Trophoblast cell (in vitro differentiated cells and primary cell): ENCODE data around the gene STYX.

Experiments
- DNase-seq, 2 donors: peaks; one replicate each; pipeline ENCODE4 v3.0.0-alpha.2; 2016
- H2AFZ ChIP-seq: 2 replicates; pipeline ENCODE4 v1.6.1; 2013; ENCODE audit warnings: low read length, moderate library complexity, mild to moderate bottlenecking; ENCODE audit not compliant: insufficient read depth, poor library complexity
- H2AK5ac ChIP-seq: 2 replicates; pipeline ENCODE4 v1.6.1; 2013; ENCODE audit warnings: mild to moderate bottlenecking, low read length
- H2BK120ac ChIP-seq: 2 replicates; pipeline ENCODE4 v1.6.1; 2013; ENCODE audit warnings: low read length, mild to moderate bottlenecking, moderate library complexity; ENCODE audit not compliant: insufficient read depth, poor library complexity
- H2BK12ac ChIP-seq: 2 replicates; pipeline ENCODE4 v1.6.1; 2013; ENCODE audit warnings: mild to moderate bottlenecking, low read length, moderate library complexity
- H2BK5ac ChIP-seq: 2 replicates; pipeline ENCODE4 v1.6.1; 2013; ENCODE audit warnings: low read length, low read depth, moderate library complexity, mild to moderate bottlenecking; ENCODE audit not compliant: poor library complexity
- H3K14ac ChIP-seq: 2 replicates; pipeline ENCODE4 v1.6.1; 2013; ENCODE audit warnings: mild to moderate bottlenecking, low read length
- H3K18ac ChIP-seq: 2 replicates; pipeline ENCODE4 v1.6.1; 2013; ENCODE audit warnings: mild to moderate bottlenecking, low read length
- H3K23ac ChIP-seq: 2 replicates; pipeline ENCODE4 v1.6.1; 2013; ENCODE audit warnings: low read length
- H3K27ac ChIP-seq: 2 replicates; pipeline ENCODE4 v1.5.1; 2013; ENCODE audit warnings: low read depth, mild to moderate bottlenecking, inconsistent platforms, low read length, moderate library complexity
- H3K27me3 ChIP-seq: 2 replicates; pipeline ENCODE4 v1.6.1; 2013; ENCODE audit warnings: inconsistent platforms, mild to moderate bottlenecking, low read length, moderate library complexity; ENCODE audit not compliant: insufficient read depth
- H3K36me3 ChIP-seq, 2 experiments: 1 replicate in 1 of 2; 2 replicates in 1 of 2; pipeline ENCODE4 v1.6.1; 2013; ENCODE audit warnings: low read length in 2 of 2, mild to moderate bottlenecking in 2 of 2, moderate library complexity in 1 of 2; ENCODE audit not compliant: insufficient read depth in 2 of 2, control insufficient read depth in 1 of 2
- H3K4ac ChIP-seq: 2 replicates; pipeline ENCODE4 v1.6.1; 2013; ENCODE audit warnings: low read depth, mild to moderate bottlenecking, low read length, moderate library complexity
- H3K4me1 ChIP-seq, 2 experiments: 1 replicate in 1 of 2; 2 replicates in 1 of 2; pipeline ENCODE4 v1.6.1; 2013; ENCODE audit warnings: low read length in 2 of 2, mild to moderate bottlenecking in 2 of 2, moderate library complexity in 1 of 2; ENCODE audit not compliant: insufficient read depth in 2 of 2, control insufficient read depth in 1 of 2
- H3K4me2 ChIP-seq: 2 replicates; pipeline ENCODE4 v1.6.1; 2013; ENCODE audit warnings: inconsistent platforms, mild to moderate bottlenecking, low read length, moderate library complexity
- H3K4me3 ChIP-seq: 2 replicates; pipeline ENCODE4 v1.5.1; 2013; ENCODE audit warnings: mild to moderate bottlenecking, low read depth, low read length, inconsistent platforms
- H3K79me1 ChIP-seq: one replicate; pipeline ENCODE4 v1.6.1; 2013; ENCODE audit warnings: low read length
- H3K79me2 ChIP-seq: 2 replicates; pipeline ENCODE4 v1.6.1; 2013; ENCODE audit warnings: low read length, mild to moderate bottlenecking; ENCODE audit not compliant: control insufficient read depth, insufficient read depth, poor library complexity
- H3K9ac ChIP-seq: 2 replicates; pipeline ENCODE4 v1.6.1; 2013; ENCODE audit warnings: mild to moderate bottlenecking, low read length
- H3K9me3 ChIP-seq: 2 replicates; pipeline ENCODE4 v1.6.1; 2013; ENCODE audit warnings: low read depth, mild to moderate bottlenecking, control low read depth, inconsistent platforms, low read length; ENCODE audit not compliant: insufficient read depth
- H4K12ac ChIP-seq: 2 replicates; pipeline ENCODE4 v1.6.1; 2013; ENCODE audit warnings: low read depth, mild to moderate bottlenecking, low read length, moderate library complexity
- H4K8ac ChIP-seq: 2 replicates; pipeline ENCODE4 v1.6.1; 2013; ENCODE audit warnings: low read depth, mild to moderate bottlenecking, low read length, moderate library complexity
- H4K91ac ChIP-seq: one replicate; pipeline ENCODE4 v1.6.1; 2013; ENCODE audit warnings: low read depth, mild to moderate bottlenecking, low read length, moderate library complexity
- WGBS: extraction: QIAGEN DNeasy Blood & Tissue Kit; methylation state at CpG from one replicate; pipeline ENCODE4 v1.1.7; 2013; ENCODE audit warnings: missing lambda C conversion rate; ENCODE audit not compliant: insufficient read length, insufficient coverage; ENCODE audit errors: extremely low coverage; 5-methylcytosine and 5-hydroxymethylcytosine counted together

The STYX gene

DNA sequence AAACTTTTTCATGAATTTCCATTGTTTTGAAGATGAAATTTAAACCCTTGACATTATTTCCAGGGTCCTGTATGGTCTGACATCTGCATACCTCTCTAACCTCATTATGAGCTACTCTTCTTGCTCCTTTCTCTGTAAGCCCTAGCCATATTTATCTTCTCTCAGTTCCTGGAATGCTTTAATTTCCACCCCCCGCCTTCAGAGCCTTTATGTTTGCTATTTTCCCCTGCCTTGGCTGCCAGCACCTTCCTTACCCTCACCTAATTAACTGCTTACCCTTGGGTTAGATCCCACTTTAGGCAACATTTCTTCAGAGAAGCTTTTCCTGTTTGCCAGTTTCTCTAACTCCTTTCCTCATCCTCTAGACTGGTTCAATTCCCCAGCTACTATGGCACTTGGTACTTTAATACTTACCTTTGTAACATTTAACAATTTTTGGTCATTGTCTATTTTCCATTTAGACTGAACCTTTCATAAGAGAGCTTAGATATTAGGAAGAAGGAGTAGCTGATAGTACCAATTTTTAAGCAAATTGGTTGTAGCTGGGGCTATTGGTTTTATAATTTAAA is 6.0 kb downstream of the STYX start:
- Histone ChIP-seq H3K4ac (peak overlapping the region; percentile 62), H2BK12ac (no peak overlapping the region), H3K4me3 (no peak overlapping the region), H3K27ac (no peak overlapping the region), H3K9ac (no peak overlapping the region), H3K14ac (no peak overlapping the region), H3K4me2 (no peak overlapping the region), H3K4me1 (peaks cover 4% of the 10 kb centered on the region in 2 experiments), H3K27me3 (no peaks in the 10 kb centered on the region), H2AFZ (no peak overlapping the region), H3K23ac (no peak overlapping the region), H2BK120ac (no peak overlapping the region), H3K9me3 (no peaks in the 10 kb centered on the region), H2AK5ac (no peak overlapping the region), H3K79me2 (peaks cover 4% of the 10 kb centered on the region), H2BK5ac (no peak overlapping the region), H3K79me1 (no peaks in the 10 kb centered on the region), H4K8ac (no peak overlapping the region), H3K36me3 (peaks cover 2 to 4% of the 10 kb centered on the region in 2 experiments), H3K18ac (no peak overlapping the region), H4K12ac (no peak overlapping the region), H4K91ac (no peak overlapping the region)
- peak in 1 of 2 donors; percentile 26 for DNase-seq
- no CpG with 5 or more reads among the region's 1 CpG for WGBS

DNA sequence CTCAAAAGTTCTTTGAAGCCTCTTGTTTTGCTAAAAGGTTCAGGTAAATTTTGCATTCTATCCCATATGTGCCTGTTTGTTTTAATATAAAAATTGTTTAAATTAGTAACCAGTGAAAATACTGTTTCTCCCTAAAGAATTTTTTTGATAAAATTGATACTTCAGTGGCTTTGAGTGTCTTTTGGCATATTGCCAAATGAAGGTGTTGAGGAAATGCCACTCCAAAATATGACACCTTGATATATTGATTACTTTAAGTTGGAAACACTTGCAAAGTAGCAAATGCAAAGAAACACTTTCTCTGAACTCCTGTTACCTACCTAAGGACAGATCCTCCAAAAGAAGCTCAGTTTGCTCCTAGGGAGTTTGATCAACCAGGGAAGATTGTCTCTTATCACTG is 8.4 kb downstream of the STYX start:
- Histone ChIP-seq H4K8ac (no peak overlapping the region), H2BK12ac (no peak overlapping the region)

DNA sequence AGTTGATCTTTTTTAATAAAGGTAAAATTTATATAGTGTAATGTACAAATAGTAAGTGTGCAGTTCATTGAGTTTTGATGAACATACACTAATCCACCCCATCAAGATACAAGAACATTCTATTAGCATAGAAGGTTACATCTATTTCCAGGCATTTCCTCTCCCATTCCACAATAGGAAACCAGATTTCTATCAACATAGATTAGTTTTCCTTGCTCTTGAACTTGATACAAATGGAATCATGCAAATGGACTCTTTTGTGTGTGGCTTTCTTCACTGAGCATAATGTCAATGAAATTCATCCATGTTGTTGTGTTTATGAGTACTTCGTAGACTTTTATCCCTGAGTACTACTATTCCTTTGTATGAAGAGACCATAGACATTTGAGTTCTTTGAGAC is 10.8 kb downstream of the STYX start:
- no peaks in the 10 kb centered on the region for H3K79me2 ChIP-seq
- DNase-seq, result no peak
- peaks cover 0 to 2% of the 10 kb centered on the region in 2 experiments for H3K36me3 ChIP-seq
- no peak overlapping the region for H3K23ac ChIP-seq
- no peak overlapping the region for H2BK5ac ChIP-seq
- no peak overlapping the region for H3K9ac ChIP-seq
- no peak overlapping the region for H3K4me3 ChIP-seq
- no peak overlapping the region for H3K18ac ChIP-seq
- H3K9me3 ChIP-seq, result no peaks in the 10 kb centered on the region
- no peak overlapping the region for H4K12ac ChIP-seq
- no CpG with 5 or more reads among the region's 1 CpG for WGBS
- no peak overlapping the region for H3K27ac ChIP-seq
- H3K14ac ChIP-seq, result no peak overlapping the region
- H2BK12ac ChIP-seq, result no peak overlapping the region
- no peak overlapping the region for H4K91ac ChIP-seq
- H2AFZ ChIP-seq, result no peak overlapping the region
- H3K4ac ChIP-seq, result no peak overlapping the region
- no peaks in the 10 kb centered on the region for H3K79me1 ChIP-seq
- H2AK5ac ChIP-seq, result no peak overlapping the region
- H4K8ac ChIP-seq, result no peak overlapping the region
- H3K4me2 ChIP-seq, result no peak overlapping the region
- no peaks in the 10 kb centered on the region for H3K27me3 ChIP-seq
- H2BK120ac ChIP-seq, result no peak overlapping the region
- H3K4me1 ChIP-seq, result no peaks in the 10 kb centered on the region

More for the DNA sequence above, 8.4 kb downstream of the STYX start:
- H3K4me2 ChIP-seq, result no peak overlapping the region
- H3K4me1 ChIP-seq, result no peaks in the 10 kb centered on the region
- no peak overlapping the region for H3K14ac ChIP-seq
- no peak overlapping the region for H2AK5ac ChIP-seq
- no peaks in the 10 kb centered on the region for H3K9me3 ChIP-seq
- peaks cover 0 to 4% of the 10 kb centered on the region in 2 experiments for H3K36me3 ChIP-seq
- no peak overlapping the region for H2AFZ ChIP-seq
- no peak overlapping the region for H3K18ac ChIP-seq
- H3K23ac ChIP-seq, result no peak overlapping the region
- H4K12ac ChIP-seq, result no peak overlapping the region
- no peaks in the 10 kb centered on the region for H3K79me2 ChIP-seq
- H3K27me3 ChIP-seq, result no peaks in the 10 kb centered on the region
- H3K4ac ChIP-seq, result no peak overlapping the region
- no peaks in the 10 kb centered on the region for H3K79me1 ChIP-seq
- H3K27ac ChIP-seq, result no peak overlapping the region
- no peak overlapping the region for H2BK5ac ChIP-seq
- no peak overlapping the region for H3K9ac ChIP-seq
- DNase-seq, result no peak
- no peak overlapping the region for H2BK120ac ChIP-seq
- H3K4me3 ChIP-seq, result no peak overlapping the region
- no peak overlapping the region for H4K91ac ChIP-seq

DNA sequence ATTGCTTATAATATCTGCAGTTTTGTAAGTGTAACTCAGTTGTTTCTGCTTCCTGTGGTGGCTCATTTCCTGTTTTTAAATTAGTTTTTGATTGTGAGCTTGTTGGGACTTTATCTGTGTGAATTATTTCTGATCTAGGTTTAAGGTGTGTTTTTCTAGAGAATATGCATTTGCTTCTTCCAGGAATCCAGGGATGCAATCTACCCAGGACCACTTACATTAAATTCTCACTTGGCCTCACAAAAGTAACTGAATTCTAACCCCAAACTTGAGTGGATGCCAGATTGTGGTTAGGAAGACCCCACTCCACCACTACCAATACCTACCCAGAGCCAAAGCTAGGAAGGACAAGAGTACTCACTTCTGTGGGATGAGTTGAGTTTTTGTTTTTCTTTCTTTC is 11.9 kb downstream of the STYX start:
- no peak overlapping the region for H4K12ac ChIP-seq
- H3K4ac ChIP-seq, result no peak overlapping the region
- no peak overlapping the region for H3K4me3 ChIP-seq
- H3K27ac ChIP-seq, result no peak overlapping the region
- H2AK5ac ChIP-seq, result no peak overlapping the region
- H3K79me2 ChIP-seq, result no peaks in the 10 kb centered on the region
- no peaks in the 10 kb centered on the region for H3K4me1 ChIP-seq
- H2BK12ac ChIP-seq, result no peak overlapping the region
- H2AFZ ChIP-seq, result no peak overlapping the region
- no peak overlapping the region for H2BK5ac ChIP-seq
- no peak overlapping the region for H3K4me2 ChIP-seq
- no peak overlapping the region for H3K18ac ChIP-seq
- H3K9ac ChIP-seq, result no peak overlapping the region
- DNase-seq, result no peak
- H3K36me3 ChIP-seq, result peaks cover 0 to 2% of the 10 kb centered on the region in 2 experiments
- no peaks in the 10 kb centered on the region for H3K79me1 ChIP-seq
- H3K9me3 ChIP-seq, result no peaks in the 10 kb centered on the region
- H3K14ac ChIP-seq, result no peak overlapping the region
- no peak overlapping the region for H2BK120ac ChIP-seq
- H4K91ac ChIP-seq, result no peak overlapping the region
- no peak overlapping the region for H3K23ac ChIP-seq
- no peaks in the 10 kb centered on the region for H3K27me3 ChIP-seq
- H4K8ac ChIP-seq, result no peak overlapping the region
